Activated gamma-delta T cell treated with anti-CD3 and anti-CD28 coated beads, Interleukin-2, amount 50 U/mL, for 16 hours (primary cell): ENCODE results near the gene C1QTNF9.
"Not testable (repeated sequence)": the region's sequence is repeated elsewhere in the genome, so short reads cannot be mapped to it uniquely, and the experiment has no call there.

Source experiments
- DNase-seq: peaks from one replicate; pipeline ENCODE4 v3.0.0-alpha.2; 2020; ENCODE audit warnings: low read depth

Gene C1QTNF9

DNA sequence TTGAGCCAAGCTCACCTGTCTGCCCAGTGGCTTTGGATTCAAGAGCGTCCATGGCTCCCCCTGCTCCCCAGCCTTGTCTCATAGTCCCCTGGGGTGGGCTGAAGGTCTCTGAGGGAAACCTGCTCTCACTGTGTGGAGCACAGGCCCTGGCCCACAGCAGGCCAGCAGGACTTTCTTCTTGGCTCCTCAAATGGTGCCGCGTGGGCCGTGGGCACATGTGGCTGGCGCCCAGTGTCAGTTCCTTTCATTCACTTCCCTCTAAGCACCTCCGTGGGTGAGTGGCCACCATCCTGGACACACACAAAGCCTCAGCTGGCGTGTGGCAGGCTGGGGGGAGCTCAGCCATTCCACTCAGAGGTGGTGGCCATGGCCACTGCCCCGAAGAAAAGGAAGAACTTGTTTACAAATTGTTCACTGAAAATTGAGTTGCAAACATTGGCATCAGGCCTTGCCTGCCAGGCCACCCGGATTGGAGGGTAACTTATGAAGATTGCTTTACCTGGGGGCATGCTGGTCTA lies 53.1 kb downstream of the C1QTNF9 start:
- no peak for DNase-seq

- no peak for DNase-seq
These were observed 55.8 kb downstream of the C1QTNF9 start for GRCh38 chr13:24365191-24365590.

DNA sequence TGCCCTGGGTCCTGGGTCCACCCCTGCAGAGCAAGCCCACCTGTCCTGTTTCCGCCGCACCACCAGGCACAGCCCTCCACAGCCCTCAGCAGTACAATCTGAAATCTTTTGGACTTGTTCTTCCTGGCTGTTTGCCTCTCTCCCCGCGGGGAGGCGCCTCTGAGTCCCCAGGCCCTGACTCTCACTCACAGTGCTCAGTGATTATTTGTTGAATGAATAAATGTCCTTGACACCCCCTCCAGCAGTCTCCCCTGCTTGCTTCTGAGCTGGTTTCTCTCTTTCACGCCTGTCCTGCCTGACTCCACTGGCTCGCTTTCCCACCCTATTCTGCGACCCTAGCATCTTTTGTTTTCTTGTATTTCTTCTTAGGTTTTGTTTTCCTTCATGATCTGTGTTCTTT lies 56.9 kb downstream of the C1QTNF9 start:
- not testable (repeated sequence) for DNase-seq

- not testable (repeated sequence) for DNase-seq
These were observed 61.9 kb downstream of the C1QTNF9 start for GRCh38 chr13:24371273-24371672.
